IMR-90 (cell line): Measurements from ENCODE around the gene MXD4. TPM values are rescaled to one million over a fixed set of nuclear protein-coding genes. Genes with fewer than 3 reads are reported as not detected.

Source experiments
- BHLHE40 ChIP-seq: fragments of 150-350 bp; IDR thresholded peaks from 2 replicates; pipeline ENCODE4 v1.6.1; 2016; ENCODE audit warnings: mild to moderate bottlenecking, low read depth, low read length
- CEBPB ChIP-seq: IDR thresholded peaks from 2 replicates; pipeline ENCODE4 v1.6.1; 2012; ENCODE audit warnings: low read depth, low read length, improper control_type of control experiment
- MAFK ChIP-seq: IDR thresholded peaks from 2 replicates; pipeline ENCODE4 v1.6.1; 2012; ENCODE audit warnings: low read depth, low read length, improper control_type of control experiment
- MAZ ChIP-seq: IDR thresholded peaks from 2 replicates; pipeline ENCODE4 v1.6.1; 2012; ENCODE audit warnings: low read depth, mild to moderate bottlenecking, low read length, improper control_type of control experiment, moderate library complexity, borderline replicate concordance
- MXI1 ChIP-seq: IDR thresholded peaks from 2 replicates; pipeline ENCODE4 v1.6.1; 2012; ENCODE audit warnings: low read depth, mild to moderate bottlenecking, low read length, moderate library complexity, borderline replicate concordance
- NFE2L2 ChIP-seq: fragments of 150-350 bp; IDR thresholded peaks from 2 replicates; pipeline ENCODE4 v1.6.1; 2016; ENCODE audit warnings: low read depth, mild to moderate bottlenecking, low read length
- POLR2A ChIP-seq: IDR thresholded peaks from 2 replicates; pipeline ENCODE4 v1.6.1; 2012; ENCODE audit warnings: mild to moderate bottlenecking, low read depth, low read length
- RFX5 ChIP-seq: IDR thresholded peaks from 2 replicates; pipeline ENCODE4 v1.8.0; 2012; ENCODE audit warnings: low read depth, mild to moderate bottlenecking, low read length, moderate library complexity
- polyA plus RNA-seq, 3 experiments: library from polyadenylated mRNA; depleted of rRNA; stranded (reverse); fragments of >200 nt; gene quantifications; 2 replicates each; pipeline ENCODE4 v1.2.3, GENCODE V29; 2012; ENCODE audit warnings: low replicate concordance in 1 of 3
- total RNA-seq: library from RNA; depleted of rRNA; stranded (reverse); fragments of >200 nt; gene quantifications from 2 replicates; pipeline ENCODE4 v1.2.3, GENCODE V29; 2012

MXD4 gene
- total and polyA plus RNA-seq, 2 of the 4 experiments (the other 2 are of a cell fraction), result 22.8 to 54.4 TPM

GRCh38 chr4:2253160-2254084, 8.5 kb downstream of the MXD4 start (continued):
- no peak for TF ChIP-seq MXI1
- TF ChIP-seq MAZ, result no peak
- TF ChIP-seq CEBPB, result no peak
- TF ChIP-seq NFE2L2, result no peak
- no peak for TF ChIP-seq RFX5
- TF ChIP-seq BHLHE40, result no peak
- no peak for TF ChIP-seq MAFK
- no peak for TF ChIP-seq POLR2A
